GM18508 (cell line): ENCODE data around the gene ZNF814.
"Not testable (repeated sequence)": the region's sequence is repeated elsewhere in the genome, so short reads cannot be mapped to it uniquely, and the experiment has no call there.

Experiments
- ATAC-seq: cut with Tn5 transposase; IDR thresholded peaks from one replicate; pipeline ENCODE4 v1.9.1; 2021; ENCODE audit warnings: moderate number of reproducible peaks; ENCODE audit not compliant: insufficient read depth, unreplicated experiment

ZNF814 gene

DNA sequence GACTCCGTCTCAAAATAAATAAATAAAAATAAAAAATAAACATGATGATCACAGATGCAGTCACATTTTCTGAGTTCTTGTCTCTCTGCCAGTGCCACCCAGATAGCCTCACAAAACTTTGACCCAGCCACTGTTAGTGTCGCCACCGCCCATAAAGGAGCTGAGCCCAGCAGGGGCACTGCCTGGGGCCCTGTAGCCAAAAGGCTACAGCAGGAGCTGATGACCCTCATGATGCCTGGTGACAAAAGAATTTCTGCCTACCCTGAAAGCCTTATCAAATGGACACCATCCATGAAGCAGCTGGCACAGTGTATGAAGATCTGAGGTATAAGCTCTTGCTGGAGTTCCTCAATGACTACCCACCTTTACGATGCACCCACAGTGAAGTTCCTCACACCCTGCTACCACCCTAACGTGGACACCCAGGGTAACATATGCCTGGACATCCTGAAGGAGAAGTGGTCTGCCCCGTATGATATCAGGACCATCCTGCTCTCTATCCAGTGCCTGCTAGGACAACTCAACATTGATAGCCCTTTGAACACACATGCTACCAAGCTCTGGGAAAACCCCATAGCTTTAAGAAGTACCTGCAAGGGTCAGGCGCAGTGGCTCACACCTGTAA, 20.9 kb downstream of the ZNF814 start:
- ATAC-seq, result no peak

GRCh38 chr19:57862351-57862750, 26.5 kb downstream of the ZNF814 start:
- not testable (repeated sequence) for ATAC-seq

GRCh38 chr19:57854117-57854516, 34.7 kb downstream of the ZNF814 start:
- not testable (repeated sequence) for ATAC-seq

DNA sequence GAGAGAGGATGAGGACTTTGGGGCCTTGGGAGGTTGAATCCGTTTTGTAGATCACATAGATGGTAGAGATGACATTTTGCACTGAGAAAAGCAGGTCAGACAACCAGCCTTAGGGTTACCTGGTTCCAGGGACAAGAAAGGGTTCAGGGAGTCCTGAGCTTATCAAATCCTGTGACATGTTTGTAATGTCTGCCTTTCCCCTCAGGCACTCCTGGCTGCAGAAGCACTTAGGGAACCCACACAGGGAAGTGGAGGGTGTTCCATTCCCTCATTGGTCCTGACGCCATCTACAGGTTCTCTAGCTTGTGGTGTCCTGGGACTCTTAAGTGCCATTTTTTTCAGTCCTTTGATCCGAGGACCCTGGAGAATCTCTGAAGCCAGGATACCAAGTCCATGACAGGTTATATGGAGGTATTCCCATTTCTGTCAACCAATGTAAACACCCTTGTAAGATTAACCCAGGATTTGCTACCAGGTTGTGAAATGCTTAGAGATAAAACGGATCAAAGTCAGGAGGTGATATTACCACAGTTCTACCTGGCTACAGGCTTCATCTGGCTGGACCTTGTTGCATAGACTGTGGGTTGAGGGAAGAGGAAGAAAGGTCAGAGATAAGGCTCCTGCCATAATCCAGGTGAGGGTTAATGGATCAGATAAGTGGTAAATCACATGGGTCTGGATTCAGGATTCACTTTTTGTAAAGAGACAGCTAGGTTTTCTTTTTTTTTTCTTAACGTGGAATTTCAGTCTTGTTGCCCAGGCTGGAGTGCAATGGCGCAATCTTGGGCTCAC, 36.8 kb downstream of the ZNF814 start:
- ATAC-seq, result not testable (repeated sequence)

DNA sequence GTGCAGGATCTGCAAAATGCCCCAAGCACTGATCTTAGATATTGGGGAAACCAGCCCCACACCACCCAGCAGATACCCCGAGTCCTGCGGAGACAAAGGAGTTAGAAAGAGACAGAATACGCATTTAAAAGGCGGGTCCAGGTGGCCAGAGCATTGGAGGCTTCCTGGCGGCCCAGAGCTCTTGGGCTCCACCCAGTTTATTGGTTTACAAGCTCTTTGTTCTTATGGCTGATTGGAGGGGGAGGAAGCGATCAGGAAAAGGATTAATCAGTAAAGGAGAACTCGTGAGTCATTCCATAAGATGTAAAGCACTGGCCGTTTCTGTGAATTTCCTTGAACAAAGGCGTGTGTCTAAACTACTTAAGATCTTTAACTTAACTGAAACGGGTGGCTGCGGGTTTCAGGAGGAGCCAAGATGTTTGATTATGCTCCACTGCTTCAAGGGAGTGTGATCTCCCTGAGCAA, 38.3 kb downstream of the ZNF814 start:
- no peak for ATAC-seq

DNA sequence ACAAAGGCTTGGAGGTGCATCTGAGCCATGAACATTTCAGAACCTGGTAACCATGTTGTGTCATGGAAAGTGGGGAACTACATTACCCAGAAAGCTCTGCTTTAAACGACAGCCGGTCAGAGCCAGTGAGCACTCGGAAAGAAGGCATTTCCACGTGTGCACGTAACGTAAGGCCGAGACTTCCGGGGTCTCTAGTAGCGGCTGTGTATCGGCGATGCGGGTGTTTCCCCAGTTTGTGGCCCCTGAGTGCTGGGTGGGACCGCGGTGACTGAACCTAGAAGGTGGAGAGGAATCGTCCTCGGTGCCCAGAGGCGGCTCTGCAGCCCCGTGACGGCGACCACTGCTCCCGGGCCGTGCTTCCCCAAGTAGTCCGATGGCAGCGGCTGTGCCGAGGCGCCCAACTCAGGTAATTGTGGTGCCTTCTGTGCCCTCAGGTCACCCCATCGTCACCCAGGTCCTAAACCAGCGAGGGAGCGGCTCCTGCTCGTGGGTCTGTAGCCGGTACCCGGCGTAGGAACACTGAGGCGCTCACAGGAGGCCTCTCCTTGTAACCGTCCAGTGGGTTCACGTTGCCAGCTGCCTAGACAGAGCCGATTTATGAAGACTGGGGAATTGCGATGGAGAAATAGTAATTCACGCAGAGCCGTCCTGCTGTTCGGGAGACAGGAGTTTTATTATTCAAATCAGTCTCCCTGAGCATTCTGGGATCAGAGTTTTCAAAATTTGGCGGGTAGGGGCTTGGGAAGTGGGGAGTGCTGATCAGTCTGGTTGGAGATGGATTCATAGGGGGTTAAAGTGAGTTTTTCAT, 39.0 kb downstream of the ZNF814 start, which contains the start of gene ZNF587:
TSS of gene ZNF587 (plus strand) at position 194 of the 808 bp plus-strand sequence. CDS start at position 374, 180 bp downstream.
- peak; percentile 84 for ATAC-seq

GRCh38 chr19:57849162-57849665, 39.6 kb downstream of the ZNF814 start:
- ATAC-seq, result not testable (repeated sequence)

DNA sequence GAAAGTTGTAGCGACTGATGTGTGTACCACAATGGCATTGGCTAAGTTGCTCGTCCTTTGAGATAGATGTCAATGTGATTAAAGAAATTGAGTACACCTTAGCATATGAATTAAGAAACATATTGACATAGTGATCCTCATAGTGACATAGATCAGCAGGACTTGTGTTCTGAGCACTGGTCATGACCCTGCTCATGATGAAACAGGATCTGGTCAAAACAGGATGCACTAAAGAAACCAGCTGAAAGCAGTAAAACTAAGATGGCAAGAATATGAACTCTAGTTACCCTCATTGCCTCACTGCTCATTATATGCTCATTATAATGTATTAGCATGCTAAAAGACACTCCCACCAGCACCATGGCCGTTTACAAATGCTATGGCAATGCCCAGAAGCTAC, 41.7 kb downstream of the ZNF814 start:
- ATAC-seq, result not testable (repeated sequence)

GRCh38 chr19:57841122-57841763, 47.6 kb downstream of the ZNF814 start:
- no peak for ATAC-seq

DNA sequence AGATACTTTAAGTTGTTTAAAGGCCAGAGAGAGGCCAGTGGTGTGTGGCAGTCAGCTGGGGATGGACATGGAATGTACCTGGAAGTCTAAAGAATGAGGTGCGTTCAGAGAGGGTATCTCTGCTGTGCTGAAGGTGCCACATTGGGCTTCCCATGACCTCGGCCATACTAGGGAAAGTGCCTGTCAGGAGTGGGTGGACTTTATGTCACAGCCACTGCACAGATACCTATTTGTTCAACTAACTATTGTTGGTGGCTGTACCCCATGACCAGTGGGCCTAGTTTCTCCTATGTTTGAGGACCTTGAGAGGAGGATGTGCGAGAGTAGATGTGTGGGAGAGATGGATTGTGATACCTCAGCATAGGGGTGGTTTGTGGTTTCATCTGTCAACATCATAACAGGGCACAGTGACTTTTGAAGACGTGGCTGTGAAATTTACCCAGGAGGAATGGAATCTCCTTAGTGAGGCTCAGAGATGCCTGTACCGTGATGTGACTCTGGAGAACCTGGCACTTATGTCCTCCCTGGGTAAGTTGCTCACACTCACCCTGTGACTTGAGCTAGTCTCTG, 50.1 kb downstream of the ZNF814 start:
- ATAC-seq, result not testable (repeated sequence)

DNA sequence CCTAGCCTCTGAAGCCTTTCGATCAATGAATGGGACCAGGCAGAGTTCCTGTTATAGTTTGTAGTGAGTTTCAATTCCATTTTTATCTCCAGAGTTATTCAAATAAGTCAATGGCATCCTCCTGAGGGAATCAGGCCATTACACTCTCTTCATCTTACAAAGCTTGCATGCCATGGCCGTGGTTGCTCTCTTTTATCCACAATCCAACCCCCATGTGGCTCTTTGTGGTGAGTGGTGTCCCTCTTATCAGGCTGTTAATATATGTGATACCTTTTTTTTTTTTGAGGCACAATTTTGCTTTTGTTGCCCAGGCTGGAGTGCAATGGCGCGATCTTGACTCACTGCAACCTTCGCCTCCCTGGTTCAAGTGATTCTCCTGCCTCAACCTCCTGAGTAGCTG, 51.8 kb downstream of the ZNF814 start:
- not testable (repeated sequence) for ATAC-seq

GRCh38 chr19:57830071-57830602, 58.7 kb downstream of the ZNF814 start, which contains the start of gene ZNF587B:
Gene ZNF587B (plus strand): TSS chr19:57830299. CDS start chr19:57830529, 230 bp downstream.
- no peak for ATAC-seq

DNA sequence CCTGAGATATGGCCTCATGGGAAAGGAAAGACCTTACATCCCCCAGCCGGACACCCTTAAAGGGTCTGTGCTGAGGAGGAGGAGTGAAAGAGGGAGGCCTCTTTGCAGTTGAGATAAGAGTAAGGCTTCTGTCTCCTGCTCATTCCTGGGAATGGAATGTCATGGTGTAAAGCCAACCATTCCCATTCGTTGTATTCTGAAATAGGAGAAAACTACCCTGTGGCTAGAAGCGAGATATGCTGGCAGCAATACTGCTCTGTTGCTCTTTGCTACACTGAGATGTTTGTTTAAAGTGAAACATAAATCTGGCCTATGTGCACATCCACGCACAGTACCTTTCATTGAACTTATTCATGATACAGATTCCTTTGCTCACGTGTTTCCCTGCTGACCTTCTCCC, 59.5 kb downstream of the ZNF814 start:
- no peak for ATAC-seq

- no peak for ATAC-seq
These were observed 63.3 kb downstream of the ZNF814 start for GRCh38 chr19:57825511-57825910.

DNA sequence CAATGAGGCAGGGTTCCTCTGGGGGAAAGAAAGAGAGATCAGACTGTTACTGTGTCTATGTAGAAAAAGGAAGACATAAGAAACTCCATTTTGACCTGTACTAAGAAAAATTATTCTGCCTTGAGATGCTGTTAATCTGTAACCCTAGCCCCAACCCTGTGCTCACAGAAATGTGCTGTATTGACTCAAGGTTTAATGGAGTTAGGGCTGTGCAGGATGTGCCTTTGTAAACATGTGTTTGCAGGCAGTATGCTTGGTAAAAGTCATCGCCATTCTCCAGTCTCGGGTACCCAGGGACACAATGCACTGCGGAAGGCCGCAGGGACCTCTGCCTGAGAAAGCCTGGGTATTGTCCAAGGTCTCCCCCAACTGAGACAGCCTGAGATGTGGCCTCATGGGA, 65.2 kb downstream of the ZNF814 start:
- ATAC-seq, result not testable (repeated sequence)

GRCh38 chr19:57823155-57823554, 65.7 kb downstream of the ZNF814 start:
- not testable (repeated sequence) for ATAC-seq

GRCh38 chr19:57821501-57821900, 67.3 kb downstream of the ZNF814 start:
- not testable (repeated sequence) for ATAC-seq

GRCh38 chr19:57821095-57821494, 67.7 kb downstream of the ZNF814 start:
- not testable (repeated sequence) for ATAC-seq

DNA sequence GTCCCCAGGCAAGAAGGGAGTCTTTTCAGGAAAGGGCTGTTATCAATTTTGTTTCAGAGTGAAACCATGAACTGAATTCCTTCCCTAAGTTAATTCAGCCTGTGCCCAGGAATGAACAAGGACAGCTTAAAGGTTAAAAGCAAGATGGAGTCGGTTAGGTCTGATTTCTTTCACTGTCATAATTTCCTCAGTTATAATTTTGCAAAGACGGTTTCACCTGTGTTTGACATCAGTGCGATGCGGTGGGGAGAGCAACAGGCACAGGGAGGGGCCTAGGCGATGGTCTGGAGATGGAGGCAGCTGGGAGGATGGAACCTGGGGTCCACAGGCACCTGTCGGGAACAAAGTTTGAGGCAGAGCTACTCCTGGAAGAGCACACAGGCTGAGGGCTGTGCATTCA, 68.2 kb downstream of the ZNF814 start:
- no peak for ATAC-seq
